ENCODE results near the gene NOL3. TPM values are rescaled to one million over a fixed set of nuclear protein-coding genes. Genes with fewer than 3 reads are reported as not detected.

NOL3 gene
- total and polyA plus RNA-seq, 9 of the 15 experiments (the other 6 are each of a cell fraction or from before 2014, with no cell fraction given) = 0.45 to 14.0 (median 5.4) TPM

DNA sequence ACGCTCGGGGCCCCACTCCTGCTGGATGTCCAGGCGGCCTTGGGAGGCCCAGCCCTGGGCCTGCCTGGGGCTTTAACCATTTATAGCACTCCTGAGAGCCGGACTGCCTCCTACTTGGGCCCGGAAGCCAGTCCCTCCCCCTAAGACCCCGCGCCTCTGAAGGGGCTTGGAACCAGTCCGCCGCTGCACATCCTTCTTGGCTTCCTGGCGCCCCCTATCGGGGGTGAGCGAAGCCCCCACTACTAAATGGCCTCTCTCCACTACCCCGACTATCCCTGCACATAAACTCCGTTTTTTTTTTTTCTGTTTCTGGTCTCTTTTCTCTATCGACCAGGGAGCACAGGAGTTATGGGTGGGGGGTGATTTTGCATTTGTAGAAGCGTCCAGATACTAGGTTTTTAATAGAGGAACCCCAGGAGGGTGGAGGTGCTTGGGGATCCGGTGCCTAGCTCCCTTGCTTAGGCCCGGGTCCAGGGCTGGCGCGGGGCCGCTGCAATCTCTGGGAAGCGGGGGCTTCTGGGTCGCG is 633 bp upstream of the NOL3 start (continued):
- no peak for TF ChIP-seq ZNF140 (CRISPR knock-in tag; IDR thresholded peaks at IDR 0.05)
- TF ChIP-seq, protein P1, sequence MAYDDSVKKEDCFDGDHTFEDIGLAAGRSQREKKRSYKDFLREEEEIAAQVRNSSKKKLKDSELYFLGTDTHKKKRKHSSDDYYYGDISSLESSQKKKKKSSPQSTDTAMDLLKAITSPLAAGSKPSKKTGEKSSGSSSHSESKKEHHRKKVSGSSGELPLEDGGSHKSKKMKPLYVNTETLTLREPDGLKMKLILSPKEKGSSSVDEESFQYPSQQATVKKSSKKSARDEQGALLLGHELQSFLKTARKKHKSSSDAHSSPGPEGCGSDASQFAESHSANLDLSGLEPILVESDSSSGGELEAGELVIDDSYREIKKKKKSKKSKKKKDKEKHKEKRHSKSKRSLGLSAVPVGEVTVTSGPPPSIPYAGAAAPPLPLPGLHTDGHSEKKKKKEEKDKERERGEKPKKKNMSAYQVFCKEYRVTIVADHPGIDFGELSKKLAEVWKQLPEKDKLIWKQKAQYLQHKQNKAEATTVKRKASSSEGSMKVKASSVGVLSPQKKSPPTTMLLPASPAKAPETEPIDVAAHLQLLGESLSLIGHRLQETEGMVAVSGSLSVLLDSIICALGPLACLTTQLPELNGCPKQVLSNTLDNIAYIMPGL (CRISPR knock-in tag; IDR thresholded peaks at IDR 0.05) = no peak
- TF ChIP-seq MCM3 (IDR thresholded peaks at IDR 0.05) = no peak
- no peak for TF ChIP-seq ESRRA (IDR thresholded peaks at IDR 0.05; ENCODE audit: borderline replicate concordance, low read depth)
- no peak for TF ChIP-seq WHSC1 (IDR thresholded peaks at IDR 0.05; ENCODE audit: low read length)
- TF ChIP-seq SETDB1 (IDR thresholded peaks at IDR 0.05; ENCODE audit: low read length) = no peak
- no peak for TF ChIP-seq ETV5 (CRISPR knock-in tag; IDR thresholded peaks at IDR 0.05; ENCODE audit: low read depth)
- TF ChIP-seq MECOM (CRISPR knock-in tag; IDR thresholded peaks at IDR 0.05) = no peak
- TF ChIP-seq ERF (CRISPR knock-in tag; IDR thresholded peaks at IDR 0.05) = no peak
- TF ChIP-seq NR2C1 (IDR thresholded peaks at IDR 0.05) = no peak
- no peak for TF ChIP-seq NR2C1 (tag; IDR thresholded peaks at IDR 0.05)
- no peak for TF ChIP-seq NCOA2 (IDR thresholded peaks at IDR 0.05; ENCODE audit: partially characterized antibody in 2 of 2)
- no peak for TF ChIP-seq ZNF354B (CRISPR knock-in tag; IDR thresholded peaks at IDR 0.05)
- TF ChIP-seq, protein P2, sequence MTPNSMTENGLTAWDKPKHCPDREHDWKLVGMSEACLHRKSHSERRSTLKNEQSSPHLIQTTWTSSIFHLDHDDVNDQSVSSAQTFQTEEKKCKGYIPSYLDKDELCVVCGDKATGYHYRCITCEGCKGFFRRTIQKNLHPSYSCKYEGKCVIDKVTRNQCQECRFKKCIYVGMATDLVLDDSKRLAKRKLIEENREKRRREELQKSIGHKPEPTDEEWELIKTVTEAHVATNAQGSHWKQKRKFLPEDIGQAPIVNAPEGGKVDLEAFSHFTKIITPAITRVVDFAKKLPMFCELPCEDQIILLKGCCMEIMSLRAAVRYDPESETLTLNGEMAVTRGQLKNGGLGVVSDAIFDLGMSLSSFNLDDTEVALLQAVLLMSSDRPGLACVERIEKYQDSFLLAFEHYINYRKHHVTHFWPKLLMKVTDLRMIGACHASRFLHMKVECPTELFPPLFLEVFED (CRISPR knock-in tag; conservative IDR thresholded peaks at IDR 0.05) = no peak
- no peak for TF ChIP-seq PTTG1 (tag; IDR thresholded peaks at IDR 0.05; ENCODE audit: low read depth)
- TF ChIP-seq CCAR2 (IDR thresholded peaks at IDR 0.05; ENCODE audit: low read depth, low read length) = no peak
- TF ChIP-seq, protein P3, sequence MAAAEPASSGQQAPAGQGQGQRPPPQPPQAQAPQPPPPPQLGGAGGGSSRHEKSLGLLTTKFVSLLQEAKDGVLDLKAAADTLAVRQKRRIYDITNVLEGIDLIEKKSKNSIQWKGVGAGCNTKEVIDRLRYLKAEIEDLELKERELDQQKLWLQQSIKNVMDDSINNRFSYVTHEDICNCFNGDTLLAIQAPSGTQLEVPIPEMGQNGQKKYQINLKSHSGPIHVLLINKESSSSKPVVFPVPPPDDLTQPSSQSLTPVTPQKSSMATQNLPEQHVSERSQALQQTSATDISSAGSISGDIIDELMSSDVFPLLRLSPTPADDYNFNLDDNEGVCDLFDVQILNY (CRISPR knock-in tag; IDR thresholded peaks at IDR 0.05) = no peak
- TF ChIP-seq, protein P4, sequence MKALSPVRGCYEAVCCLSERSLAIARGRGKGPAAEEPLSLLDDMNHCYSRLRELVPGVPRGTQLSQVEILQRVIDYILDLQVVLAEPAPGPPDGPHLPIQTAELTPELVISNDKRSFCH (CRISPR knock-in tag; IDR thresholded peaks at IDR 0.05) = no peak
- TF ChIP-seq, protein P4 (tag; IDR thresholded peaks at IDR 0.05) = 0 out of 2 replicates have a peak, but pooled peaks have one; percentile 16
- no peak for TF ChIP-seq HCFC1 (IDR thresholded peaks at IDR 0.05; ENCODE audit: low read depth, low read length)
- TF ChIP-seq, protein P5, sequence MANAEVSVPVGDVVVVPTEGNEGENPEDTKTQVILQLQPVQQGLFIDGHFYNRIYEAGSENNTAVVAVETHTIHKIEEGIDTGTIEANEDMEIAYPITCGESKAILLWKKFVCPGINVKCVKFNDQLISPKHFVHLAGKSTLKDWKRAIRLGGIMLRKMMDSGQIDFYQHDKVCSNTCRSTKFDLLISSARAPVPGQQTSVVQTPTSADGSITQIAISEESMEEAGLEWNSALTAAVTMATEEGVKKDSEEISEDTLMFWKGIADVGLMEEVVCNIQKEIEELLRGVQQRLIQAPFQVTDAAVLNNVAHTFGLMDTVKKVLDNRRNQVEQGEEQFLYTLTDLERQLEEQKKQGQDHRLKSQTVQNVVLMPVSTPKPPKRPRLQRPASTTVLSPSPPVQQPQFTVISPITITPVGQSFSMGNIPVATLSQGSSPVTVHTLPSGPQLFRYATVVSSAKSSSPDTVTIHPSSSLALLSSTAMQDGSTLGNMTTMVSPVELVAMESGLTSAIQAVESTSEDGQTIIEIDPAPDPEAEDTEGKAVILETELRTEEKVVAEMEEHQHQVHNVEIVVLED (CRISPR knock-in tag; IDR thresholded peaks at IDR 0.05) = no peak
- peak; percentile 96; the same call in 1 of the 2 replicates for TF ChIP-seq ZBTB7A (IDR thresholded peaks at IDR 0.05; ENCODE audit: borderline replicate concordance, control insufficient read depth, low read depth, low read length)
- no peak for TF ChIP-seq ELF1 (tag; IDR thresholded peaks at IDR 0.05)
- peak; percentile 1; the same call in 1 of the 2 replicates for TF ChIP-seq ZSCAN32 (CRISPR knock-in tag; IDR thresholded peaks at IDR 0.05)
- TF ChIP-seq MXI1 (IDR thresholded peaks at IDR 0.05; ENCODE audit: low read depth, low read length) = no peak
- no peak; the same call in 1 of the 2 replicates for TF ChIP-seq ZNF766 (CRISPR knock-in tag; conservative IDR thresholded peaks at IDR 0.05)
